Activated T-helper 17 cell treated with anti-CD3 and anti-CD28 coated beads, Interleukin-2, amount 50 U/mL, for 72 hours (primary cell): Measurements from ENCODE around the gene ART5. TPM values are rescaled to one million over a fixed set of nuclear protein-coding genes. Genes with fewer than 3 reads are reported as not detected.
"Not testable (repeated sequence)": the region's sequence is repeated elsewhere in the genome, so short reads cannot be mapped to it uniquely, and the experiment has no call there.

ENCODE experiments used
- ATAC-seq: fragments of 150-1000 bp; cut with Tn5 transposase; replicated peaks from 2 replicates; pipeline ENCODE4 v1.10.0; 2021; ENCODE audit warnings: mild to moderate bottlenecking, moderate library complexity
- H3K27ac Mint-ChIP-seq: one replicate; pipeline ENCODE4 v1.8.0; 2022; ENCODE audit warnings: mixed read lengths
- H3K27me3 Mint-ChIP-seq: one replicate; pipeline ENCODE4 v1.8.0; 2022; ENCODE audit warnings: mixed read lengths
- H3K36me3 Mint-ChIP-seq: one replicate; pipeline ENCODE4 v1.8.0; 2022; ENCODE audit warnings: low read depth, mild to moderate bottlenecking, mixed read lengths
- H3K4me1 Mint-ChIP-seq: one replicate; pipeline ENCODE4 v1.8.0; 2022; ENCODE audit warnings: mixed read lengths
- H3K4me3 Mint-ChIP-seq: one replicate; pipeline ENCODE4 v1.8.0; 2022; ENCODE audit warnings: mild to moderate bottlenecking, mixed read lengths
- H3K9me3 Mint-ChIP-seq: one replicate; pipeline ENCODE4 v1.8.0; 2022; ENCODE audit warnings: mixed read lengths
- total RNA-seq, 2 donors: library from RNA; stranded (reverse); gene quantifications; one replicate each; pipeline ENCODE4 v1.2.3, GENCODE V29; 2022

The ART5 gene
- total RNA-seq, 2 donors from 2014 or later, result not detected

DNA sequence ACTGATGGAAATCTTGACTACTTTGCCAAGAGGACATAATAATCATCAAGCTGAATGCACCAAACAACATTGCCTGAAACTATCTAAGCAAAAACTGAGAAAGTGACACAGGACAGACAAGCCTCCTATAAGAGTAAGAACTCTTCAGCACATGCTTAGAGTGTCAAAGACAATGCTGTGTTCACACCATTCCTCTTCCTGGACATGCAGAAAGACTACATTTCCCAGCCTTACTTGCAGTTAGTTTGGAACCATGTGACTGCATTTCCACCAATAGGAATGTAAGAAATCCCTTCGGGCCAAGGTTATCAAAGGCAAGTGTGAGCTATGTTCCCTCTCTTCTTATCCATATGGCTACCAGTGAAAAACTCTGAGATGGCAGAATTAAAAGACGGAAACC lies 51.6 kb downstream of the ART5 start:
- H3K36me3 Mint-ChIP-seq, H3K27ac Mint-ChIP-seq, H3K9me3 Mint-ChIP-seq, H3K27me3 Mint-ChIP-seq, ATAC-seq, H3K4me3 Mint-ChIP-seq, H3K4me1 Mint-ChIP-seq: not testable (repeated sequence)

DNA sequence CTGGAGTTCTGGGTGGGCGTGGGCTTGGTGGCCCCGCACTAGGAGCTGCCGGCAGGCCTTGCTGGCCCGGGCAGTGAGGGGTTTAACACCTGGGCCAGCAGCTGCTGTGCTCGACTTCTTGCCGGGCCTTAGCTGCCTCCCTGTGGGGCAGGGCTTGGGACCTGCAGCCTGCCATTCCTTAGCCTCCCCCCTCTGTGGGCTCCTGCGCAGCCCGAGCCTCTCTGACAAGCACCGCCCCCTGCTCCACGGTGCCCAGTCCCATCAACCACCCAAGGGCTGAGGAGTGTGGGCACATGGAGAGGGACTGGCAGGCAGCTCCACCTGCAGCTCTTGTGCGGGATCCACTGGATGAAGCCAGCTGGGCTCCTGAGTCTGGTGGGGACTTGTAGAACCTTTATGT lies 53.0 kb downstream of the ART5 start:
- H3K9me3 Mint-ChIP-seq, H3K27me3 Mint-ChIP-seq, H3K36me3 Mint-ChIP-seq, H3K27ac Mint-ChIP-seq, ATAC-seq, H3K4me1 Mint-ChIP-seq, H3K4me3 Mint-ChIP-seq: not testable (repeated sequence)

Other genes starting within 250 kb of the ART5 start
- gene ART1, start 3.1 kb upstream of the ART5 start, total RNA-seq, result not detected
- 1 to 10 TPM; 3.0 to 4.6 TPM for gene CHRNA10, start 29.4 kb upstream of the ART5 start, total RNA-seq
- gene NUP98, start 155.6 kb upstream of the ART5 start, total RNA-seq, result 100 to 1,000 TPM; 126 to 149 TPM
- gene PGAP2, start 166.6 kb upstream of the ART5 start, total RNA-seq, result 10 to 100 TPM; 25.6 to 31.8 TPM
- gene RHOG, start 199.0 kb upstream of the ART5 start, total RNA-seq, result 100 to 1,000 TPM; 151 to 154 TPM
- 10 to 100 TPM; 68.8 to 82.7 TPM for gene STIM1, start 213.7 kb upstream of the ART5 start, total RNA-seq